ENCODE data around the gene DCAF7.
A peak's percentile ranks its signal among the peaks of the same experiment; 100 is the strongest.

- TF ChIP-seq CTCF (IDR thresholded peaks at IDR 0.05) (no peak), POLR2A (IDR thresholded peaks at IDR 0.05) (no peak), POLR2AphosphoS5 (IDR thresholded peaks at IDR 0.05) (peak in 1 of 3 donors; percentile 16)
Observed at GRCh38 chr17:63622574-63623390, 72.5 kb downstream of the DCAF7 start.

Measured in breast epithelium (tissue), 3 donors.